Esophagus muscularis mucosa (tissue), 3 donors: ENCODE measurements around the gene CRHR2.

ENCODE experiments used
- CTCF ChIP-seq, 3 experiments: fragments of 200-600 bp in 2 of 3; fragments of 450-650 bp in 1 of 3; sonication (generic) in 2 of 3; IDR thresholded peaks; one replicate each; pipeline ENCODE4 v1.5.1; 2017 to 2019; ENCODE audit warnings: antibody characterized with exemption in 3 of 3, mild to moderate bottlenecking in 2 of 3, moderate library complexity in 1 of 3
- POLR2A ChIP-seq: fragments of 450-650 bp; IDR thresholded peaks from one replicate; pipeline ENCODE4 v1.6.1; 2017; ENCODE audit warnings: antibody characterized with exemption, moderate library complexity, mild to moderate bottlenecking, low read depth

- TF ChIP-seq POLR2A = no peak
- no peak for TF ChIP-seq CTCF (IDR thresholded peaks at IDR 0.05)
These were observed 443 bp downstream of the CRHR2 start for GRCh38 chr7:30681815-30682211.
